HG03521 (cell line): ENCODE results near the gene MKNK2.

Experiments used
- ATAC-seq: cut with Tn5 transposase; IDR thresholded peaks from one replicate; pipeline ENCODE4 v1.9.1; 2021; ENCODE audit warnings: mild to moderate bottlenecking, moderate library complexity; ENCODE audit not compliant: unreplicated experiment

The MKNK2 gene

GRCh38 chr19:2033115-2033824 is 17.8 kb downstream of the MKNK2 start:
- no peak for ATAC-seq

- ATAC-seq, result no peak
These were observed 18.6 kb downstream of the MKNK2 start for GRCh38 chr19:2032296-2032941.

GRCh38 chr19:2027361-2027760 is 23.7 kb downstream of the MKNK2 start:
- ATAC-seq, result no peak

- ATAC-seq, result no peak
These were observed 24.3 kb downstream of the MKNK2 start for GRCh38 chr19:2026770-2027169.

- ATAC-seq, result no peak
These were observed 28.8 kb downstream of the MKNK2 start for GRCh38 chr19:2022289-2022688.

- no peak for ATAC-seq
These were observed 29.4 kb downstream of the MKNK2 start for GRCh38 chr19:2021453-2022140.

- no peak for ATAC-seq
These were observed 32.3 kb downstream of the MKNK2 start for GRCh38 chr19:2018752-2019151.

GRCh38 chr19:2016041-2016807 is 34.8 kb downstream of the MKNK2 start:
- no peak for ATAC-seq

- ATAC-seq, result no peak
These were observed 35.5 kb downstream of the MKNK2 start, which contains the start of gene BTBD2 for GRCh38 chr19:2015608-2015950. BTBD2 (minus strand) TSS chr19:2015714; CDS start chr19:2015703, 11 bp downstream.

- no peak for ATAC-seq
These were observed 36.1 kb downstream of the MKNK2 start for GRCh38 chr19:2014731-2015607.

GRCh38 chr19:2014131-2014571 is 36.9 kb downstream of the MKNK2 start:
- ATAC-seq, result no peak

- no peak for ATAC-seq
These were observed 37.4 kb downstream of the MKNK2 start for GRCh38 chr19:2013683-2013961.

- no peak for ATAC-seq
These were observed 37.9 kb downstream of the MKNK2 start for GRCh38 chr19:2012941-2013682.

GRCh38 chr19:2011169-2011568 is 39.9 kb downstream of the MKNK2 start:
- no peak for ATAC-seq

GRCh38 chr19:2010135-2010668 is 40.8 kb downstream of the MKNK2 start:
- ATAC-seq, result no peak

- ATAC-seq, result no peak
These were observed 47.2 kb downstream of the MKNK2 start for GRCh38 chr19:2003874-2004273.

GRCh38 chr19:1999856-2000515 is 51.1 kb downstream of the MKNK2 start:
- no peak for ATAC-seq

- no peak for ATAC-seq
These were observed 52.0 kb downstream of the MKNK2 start for GRCh38 chr19:1998712-1999708.
